GM12865 (cell line): ENCODE results near the gene B4GAT1.

Experiments
- DNase-seq: peaks from one replicate; pipeline ENCODE4 v3.0.0; 2010; ENCODE audit warnings: low read depth
- H3K4me3 ChIP-seq: 2 replicates; pipeline ENCODE4 v1.5.1; 2011; ENCODE audit warnings: mild to moderate bottlenecking, low read depth, low read length, control low read depth
- TF ChIP-seq, protein P1 (sequence below): IDR thresholded peaks from 2 replicates; pipeline ENCODE4 v1.5.1; 2011; ENCODE audit warnings: low read length, control low read depth, low read depth, inconsistent platforms; ENCODE audit not compliant: insufficient read depth; ENCODE audit errors: missing control alignments

The B4GAT1 gene

DNA sequence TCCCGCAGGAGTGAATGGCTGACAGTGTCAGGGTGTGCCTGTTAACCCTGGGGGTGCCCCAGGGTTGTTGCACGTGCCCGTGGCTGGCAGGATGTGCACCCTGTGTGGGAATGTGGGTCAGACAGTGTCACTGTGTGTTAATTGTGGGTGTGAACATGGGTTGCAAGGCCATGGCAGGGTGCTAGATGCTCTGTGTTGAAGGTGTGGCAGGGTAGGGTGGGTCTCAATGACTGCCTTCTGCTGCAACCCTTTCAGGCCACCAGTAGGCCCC lies 19.5 kb downstream of the B4GAT1 start:
- H3K4me3 ChIP-seq: no peak overlapping the region
- DNase-seq: no peak
- TF ChIP-seq, protein P1, sequence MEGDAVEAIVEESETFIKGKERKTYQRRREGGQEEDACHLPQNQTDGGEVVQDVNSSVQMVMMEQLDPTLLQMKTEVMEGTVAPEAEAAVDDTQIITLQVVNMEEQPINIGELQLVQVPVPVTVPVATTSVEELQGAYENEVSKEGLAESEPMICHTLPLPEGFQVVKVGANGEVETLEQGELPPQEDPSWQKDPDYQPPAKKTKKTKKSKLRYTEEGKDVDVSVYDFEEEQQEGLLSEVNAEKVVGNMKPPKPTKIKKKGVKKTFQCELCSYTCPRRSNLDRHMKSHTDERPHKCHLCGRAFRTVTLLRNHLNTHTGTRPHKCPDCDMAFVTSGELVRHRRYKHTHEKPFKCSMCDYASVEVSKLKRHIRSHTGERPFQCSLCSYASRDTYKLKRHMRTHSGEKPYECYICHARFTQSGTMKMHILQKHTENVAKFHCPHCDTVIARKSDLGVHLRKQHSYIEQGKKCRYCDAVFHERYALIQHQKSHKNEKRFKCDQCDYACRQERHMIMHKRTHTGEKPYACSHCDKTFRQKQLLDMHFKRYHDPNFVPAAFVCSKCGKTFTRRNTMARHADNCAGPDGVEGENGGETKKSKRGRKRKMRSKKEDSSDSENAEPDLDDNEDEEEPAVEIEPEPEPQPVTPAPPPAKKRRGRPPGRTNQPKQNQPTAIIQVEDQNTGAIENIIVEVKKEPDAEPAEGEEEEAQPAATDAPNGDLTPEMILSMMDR: no peak

DNA sequence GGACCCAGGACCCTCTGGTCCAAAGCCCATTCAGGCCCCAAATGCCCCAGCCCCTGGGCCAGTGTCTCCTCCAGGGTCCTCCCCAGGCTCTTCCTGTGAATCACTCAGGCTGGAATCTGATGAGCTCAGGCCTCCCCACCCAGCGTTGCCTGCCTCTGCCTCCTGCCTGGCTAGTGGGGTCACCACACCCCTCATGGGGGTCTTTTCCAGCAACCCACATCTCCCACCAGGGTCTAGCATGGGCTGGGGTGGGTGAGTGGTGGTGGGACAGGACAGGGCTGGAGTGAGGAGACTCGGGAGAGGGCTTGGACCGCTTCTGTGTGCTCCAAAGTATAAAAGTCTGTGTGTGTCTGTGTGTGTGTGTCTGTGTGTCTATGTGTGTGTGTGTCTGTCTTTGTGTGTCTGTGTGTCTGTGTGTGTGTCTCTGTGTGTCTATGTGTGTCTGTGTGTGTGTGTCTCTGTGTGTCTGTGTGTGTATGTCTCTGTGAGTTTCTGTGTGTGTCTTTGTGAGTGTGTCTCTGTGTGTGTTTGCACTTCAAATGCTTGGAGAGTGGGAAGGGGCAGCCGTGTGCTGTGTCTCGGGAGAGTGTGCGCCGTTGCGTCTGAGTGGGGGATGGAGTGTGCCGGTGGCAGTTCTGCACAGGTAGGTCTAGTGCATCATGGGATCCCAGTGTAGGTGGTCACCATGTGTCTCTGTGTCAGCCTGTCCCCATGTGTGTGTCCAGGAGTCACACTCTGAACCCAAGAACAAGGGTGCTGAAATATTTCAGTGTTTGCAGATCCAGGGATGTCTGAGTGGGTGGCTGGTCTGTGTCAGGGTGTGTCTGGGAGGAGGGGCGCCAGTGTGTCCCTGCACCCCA lies 20.0 kb downstream of the B4GAT1 start:
- TF ChIP-seq, protein P1: no peak
- no peak for DNase-seq
- H3K4me3 ChIP-seq: no peak overlapping the region

DNA sequence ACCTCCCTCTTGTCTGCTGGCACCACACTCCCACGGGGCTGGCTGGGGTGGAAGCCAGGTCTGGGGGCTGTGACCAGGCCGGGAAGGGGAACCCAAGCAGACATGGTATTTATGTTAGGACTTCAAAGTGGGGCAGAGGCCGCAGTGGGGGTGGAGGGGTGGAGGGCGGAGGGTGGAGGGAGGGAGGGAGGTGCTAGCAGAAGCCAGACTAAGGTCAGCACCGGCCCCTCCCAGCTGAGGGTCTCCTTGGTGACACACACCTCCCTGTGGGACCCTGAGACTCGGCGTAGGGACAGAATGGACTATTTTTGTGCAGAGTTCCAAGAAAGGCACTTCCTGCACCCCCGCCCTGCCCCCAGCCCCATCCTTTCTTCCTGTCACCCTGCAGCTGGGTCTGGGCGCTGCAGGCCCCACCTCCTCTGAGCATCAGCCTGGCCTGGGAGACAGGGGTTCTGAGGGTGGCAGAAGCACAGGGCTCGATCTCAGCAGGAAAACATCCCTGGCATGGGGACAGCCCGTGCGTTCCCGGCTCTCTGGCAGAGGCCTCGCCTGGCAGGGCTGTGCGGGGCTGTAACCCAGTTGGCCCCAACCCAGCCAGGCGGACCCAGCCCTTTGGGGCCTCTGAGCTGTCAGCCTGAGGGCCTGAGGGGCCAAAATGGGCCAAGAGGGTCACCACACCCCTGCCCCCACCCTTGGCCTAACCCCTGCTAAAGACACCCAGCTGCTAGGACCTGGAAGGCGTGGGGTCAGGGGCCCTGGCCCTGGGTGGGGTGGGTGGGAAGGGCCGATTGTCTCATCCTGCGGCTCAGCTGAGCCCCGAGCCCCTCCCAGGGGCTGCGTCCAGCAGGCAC lies 20.9 kb downstream of the B4GAT1 start:
- H3K4me3 ChIP-seq: no peak overlapping the region
- DNase-seq: no peak
- TF ChIP-seq, protein P1: no peak

DNA sequence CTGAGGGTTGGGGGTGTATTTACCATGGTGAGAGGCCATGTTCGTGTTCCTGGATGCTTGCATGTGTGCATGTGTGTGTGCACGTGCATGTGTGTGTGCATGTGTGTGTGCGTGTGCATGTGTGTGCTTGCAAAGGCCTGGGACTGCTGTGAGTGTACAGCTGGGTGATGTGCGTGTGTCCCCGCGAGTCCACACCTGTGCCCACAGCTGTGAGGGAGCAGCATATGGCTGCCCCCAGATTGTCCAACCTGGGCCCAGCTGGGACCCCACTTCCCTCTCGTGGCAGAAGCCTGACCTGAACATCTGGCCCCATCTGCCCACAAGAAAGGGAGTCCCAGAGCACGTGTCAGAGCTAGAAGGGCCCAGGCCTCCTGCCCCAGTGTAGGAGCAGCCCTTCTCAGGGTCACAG lies 22.2 kb downstream of the B4GAT1 start:
- DNase-seq: no peak
- H3K4me3 ChIP-seq: no peak overlapping the region

DNA sequence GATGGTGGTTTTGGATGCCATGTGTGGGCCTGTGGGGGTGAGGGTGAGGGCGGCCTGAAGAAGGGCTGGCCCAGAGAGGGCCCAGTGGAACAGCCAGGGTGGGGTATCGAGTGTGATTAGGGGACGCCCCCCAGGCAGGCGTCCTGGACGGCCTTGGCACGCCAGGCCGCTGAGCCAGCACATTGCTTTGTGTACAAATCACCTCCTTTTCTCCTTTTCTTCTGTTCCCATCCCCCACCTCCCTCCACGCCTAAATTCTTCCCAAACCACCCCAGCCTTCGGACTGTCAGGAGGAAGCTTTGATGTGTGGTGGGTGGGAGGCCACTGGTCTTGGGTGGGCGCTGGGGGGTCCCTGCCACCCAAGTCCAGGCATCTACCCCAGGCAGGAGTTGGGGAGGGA lies 22.8 kb downstream of the B4GAT1 start:
- DNase-seq: no peak
- TF ChIP-seq, protein P1: no peak

More for the DNA sequence above, 22.2 kb downstream of the B4GAT1 start:
- TF ChIP-seq, protein P1: no peak

DNA sequence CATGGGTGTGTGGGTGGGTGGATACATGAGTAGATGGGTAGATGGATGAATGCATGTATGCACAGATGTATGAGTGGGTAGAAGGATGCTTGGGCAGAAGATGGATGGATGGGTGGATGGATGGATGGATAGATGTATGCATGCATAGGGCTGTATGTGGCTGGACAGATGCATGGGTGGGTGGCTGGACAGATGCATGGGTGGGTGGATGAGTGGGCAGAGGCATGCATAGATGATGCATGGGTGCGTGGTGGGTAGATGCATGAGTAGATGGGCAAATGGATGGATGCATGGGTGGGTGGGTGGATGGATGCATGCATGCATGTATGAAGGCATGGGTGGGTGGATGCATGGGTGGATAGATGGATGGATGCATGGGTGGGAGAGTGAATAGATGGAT lies 23.7 kb downstream of the B4GAT1 start:
- no peak overlapping the region for H3K4me3 ChIP-seq
- TF ChIP-seq, protein P1: no peak
- no peak for DNase-seq

More for the DNA sequence above, 22.8 kb downstream of the B4GAT1 start:
- H3K4me3 ChIP-seq: no peak overlapping the region
